Endothelial cell of hepatic sinusoid (primary cell): Measurements from ENCODE around the gene HSDL2.

ENCODE experiments used
- in situ Hi-C: cut with HindIII; loops from 2 replicates; pipeline ENCODE4 v1.10.0; 2017; ENCODE audit warnings: low sequenced_read_pairs

HSDL2 gene

DNA sequence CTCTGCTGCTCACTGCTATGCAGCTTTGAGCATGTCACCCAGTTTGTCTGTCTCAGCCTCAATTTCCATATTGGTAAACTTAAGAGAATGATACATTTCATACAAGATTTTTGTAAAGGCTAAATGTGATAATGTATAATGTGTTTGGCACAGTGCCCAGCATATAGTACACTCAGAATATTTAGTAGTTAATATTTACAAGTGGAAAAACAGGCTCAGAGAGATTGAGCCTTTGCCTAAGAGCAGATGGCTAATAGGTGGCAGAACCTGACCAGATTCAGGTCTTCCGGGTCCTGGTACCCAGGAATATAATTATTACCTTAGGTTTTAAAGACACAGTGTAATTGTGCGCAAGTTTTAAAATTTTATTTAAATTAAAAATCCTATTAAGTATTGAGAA is 59.9 kb downstream of the HSDL2 start:
- in situ Hi-C loops: no loop called here

DNA sequence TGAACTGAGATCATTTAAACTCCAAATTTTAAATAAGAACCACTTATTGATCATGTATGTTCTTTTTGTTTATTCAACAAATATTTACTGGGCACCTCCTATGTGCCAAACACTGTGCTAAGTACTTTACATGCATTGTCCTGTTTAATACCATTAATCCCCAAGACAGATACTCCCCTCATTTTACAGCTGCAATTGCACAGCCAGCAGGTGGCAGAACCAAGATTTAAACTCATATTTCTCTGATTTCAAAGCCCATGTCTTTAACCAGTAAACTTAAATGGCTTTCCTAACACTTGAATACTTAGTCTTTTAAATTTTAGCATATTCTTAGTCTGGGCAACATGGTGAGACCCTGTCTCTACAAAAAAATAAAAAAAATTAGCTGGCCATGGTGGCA is 63.3 kb downstream of the HSDL2 start:
- in situ Hi-C loops: no loop called here

DNA sequence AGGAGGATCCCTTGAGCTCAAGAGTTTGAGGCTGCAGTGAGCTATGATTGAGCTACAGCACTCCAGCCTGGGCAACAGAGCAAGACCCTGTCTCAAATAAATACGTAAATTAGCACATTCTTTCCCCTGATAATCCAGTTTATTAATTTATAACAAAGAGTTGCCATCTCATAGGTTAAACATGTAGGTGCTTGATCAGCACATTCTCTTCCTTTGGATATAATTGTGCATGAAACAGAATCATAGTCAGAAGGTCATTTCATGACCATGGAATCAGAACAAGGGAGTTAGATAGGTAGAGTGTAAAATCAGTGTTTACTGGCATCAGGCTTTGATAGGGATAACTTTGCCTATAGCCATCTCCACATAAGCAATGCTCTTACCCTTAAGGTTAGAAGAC is 63.7 kb downstream of the HSDL2 start:
- in situ Hi-C loops: no loop called here

DNA sequence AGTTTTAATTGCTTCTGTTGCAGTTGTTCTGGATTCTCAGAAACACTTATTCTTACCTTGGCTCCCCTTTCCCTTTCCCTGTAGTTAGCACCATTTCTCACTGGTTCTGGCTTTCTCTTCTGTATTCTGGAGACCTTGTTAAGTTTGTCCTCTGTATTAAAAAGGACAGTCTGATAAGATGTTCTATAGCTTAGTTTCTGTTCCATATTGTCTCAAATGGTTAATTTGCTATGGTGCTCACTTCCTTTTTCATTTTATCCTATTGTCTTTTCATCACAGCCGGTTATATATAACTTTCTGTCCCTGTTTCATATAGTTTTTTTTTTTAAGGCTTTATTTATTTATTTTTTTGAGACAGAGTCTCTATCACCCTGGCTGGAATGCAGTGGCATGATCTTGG is 65.3 kb downstream of the HSDL2 start:
- in situ Hi-C loops: no loop called here

DNA sequence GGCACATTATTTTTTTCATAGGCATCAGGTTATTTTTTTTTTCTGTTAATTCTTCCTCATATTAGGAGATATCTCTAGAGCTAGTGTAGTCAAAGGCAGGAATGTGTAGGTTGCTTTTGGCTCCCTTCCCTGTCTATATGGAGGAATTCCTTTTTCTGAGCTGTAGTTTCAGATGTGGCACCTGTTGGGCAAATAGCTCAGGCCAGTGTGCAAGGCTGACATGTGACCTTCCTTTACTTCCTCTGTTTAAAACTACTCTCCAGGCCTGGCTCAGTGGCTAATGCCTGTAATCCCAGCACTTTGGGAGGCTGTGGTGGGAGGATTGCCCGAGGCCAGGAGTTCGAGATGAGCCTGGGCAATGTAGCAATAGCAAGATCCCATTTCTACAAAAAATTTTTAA is 66.2 kb downstream of the HSDL2 start:
- in situ Hi-C loops: no loop called here

DNA sequence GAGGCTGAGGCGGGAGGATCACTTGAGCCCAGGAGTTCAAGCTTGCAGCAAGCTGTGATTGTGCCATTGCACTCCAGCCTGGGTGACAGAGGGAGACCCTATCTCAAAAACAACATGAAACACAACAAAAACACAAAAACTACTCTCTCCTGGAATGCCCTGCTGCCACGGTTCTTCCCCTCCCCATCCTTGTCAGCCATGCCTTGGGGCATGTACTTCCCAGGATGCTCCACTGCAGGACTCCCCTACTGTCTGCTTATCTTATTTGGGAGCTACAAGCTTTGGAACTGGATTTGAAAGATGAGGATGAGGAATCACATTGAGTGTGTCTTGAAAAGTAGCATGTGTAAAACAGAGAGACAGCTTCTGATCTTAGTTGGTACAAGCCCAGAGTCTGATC is 66.6 kb downstream of the HSDL2 start:
- in situ Hi-C loops: no loop called here

DNA sequence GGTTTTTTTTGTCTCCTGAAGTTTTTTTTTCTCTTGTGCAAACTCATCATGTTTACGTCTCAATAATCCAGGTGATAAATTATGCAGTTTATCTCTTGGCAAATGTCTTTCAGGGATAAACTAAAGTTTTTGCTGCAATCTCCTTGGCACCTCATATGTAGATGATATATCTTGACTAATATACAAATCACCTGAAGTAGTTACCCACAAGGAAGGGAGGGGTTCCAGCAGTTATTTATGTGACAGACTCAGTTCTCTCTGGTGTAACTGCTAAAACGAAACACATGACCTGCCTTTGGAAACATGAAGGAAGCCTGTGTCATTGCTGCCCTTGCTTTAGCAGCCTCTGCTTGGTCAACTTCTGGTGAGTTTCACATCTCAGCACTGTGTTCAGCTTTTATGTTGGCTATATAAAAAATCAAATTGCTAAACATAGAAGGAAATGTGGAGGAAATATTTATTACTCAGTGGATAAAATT is 67.4 kb downstream of the HSDL2 start:
- in situ Hi-C loops: no loop called here

DNA sequence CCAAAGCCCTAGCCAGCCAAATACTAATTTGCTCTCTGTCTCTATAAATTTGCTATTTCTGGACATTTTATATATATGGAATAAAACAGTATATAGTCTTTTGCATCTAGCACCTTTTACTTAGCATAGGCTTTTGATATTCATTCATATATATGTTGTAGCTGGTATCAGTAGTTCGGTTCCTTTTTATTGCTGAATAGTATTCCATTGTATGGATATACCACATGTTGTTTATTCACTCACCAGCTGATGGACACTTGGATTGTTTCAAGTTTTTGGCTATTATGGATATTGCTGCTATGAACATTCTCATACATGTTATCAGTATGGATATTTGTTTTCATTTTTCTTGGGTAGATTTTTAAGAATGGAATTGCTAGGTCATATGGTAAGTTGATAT is 82.9 kb downstream of the HSDL2 start:
- in situ Hi-C loops: no loop called here

DNA sequence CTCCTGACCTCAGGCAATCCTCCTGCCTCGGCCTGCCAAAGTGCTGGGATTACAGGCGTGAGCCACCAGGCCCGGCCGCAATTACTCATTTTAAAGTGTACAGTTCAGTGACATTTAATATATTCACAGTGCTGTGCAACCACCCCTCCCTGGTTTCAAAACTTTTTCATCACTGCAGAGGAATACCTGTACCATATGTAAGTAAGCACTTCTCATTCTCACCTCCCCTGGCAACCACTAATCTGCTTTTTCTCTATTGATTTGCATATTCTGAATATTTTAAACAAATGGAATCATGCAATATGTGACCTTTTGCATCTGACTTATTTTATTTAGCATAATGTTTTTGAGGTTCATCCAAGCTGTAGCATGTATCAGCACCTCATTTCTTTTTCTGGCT is 85.4 kb downstream of the HSDL2 start:
- in situ Hi-C loops: no loop called here

DNA sequence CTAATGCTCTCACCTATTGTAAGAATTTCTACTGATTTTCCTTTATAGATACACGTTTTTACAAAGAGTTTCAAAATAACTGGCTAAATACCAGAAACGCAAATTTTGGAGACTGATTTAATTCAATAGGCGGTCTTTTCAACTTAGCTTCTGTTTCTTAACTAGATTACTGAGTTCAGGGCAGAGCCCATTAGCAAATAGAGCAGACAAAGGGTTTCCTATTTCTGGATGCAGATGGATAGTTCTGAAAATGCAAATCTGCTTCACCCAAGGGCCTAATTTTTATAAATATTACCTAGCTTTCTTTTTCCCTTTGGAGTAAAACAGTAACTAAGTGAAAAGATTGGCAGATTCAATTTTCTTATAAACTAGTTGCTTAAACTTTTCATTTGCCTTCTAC is 93.1 kb downstream of the HSDL2 start:
- in situ Hi-C loops: no loop called here

DNA sequence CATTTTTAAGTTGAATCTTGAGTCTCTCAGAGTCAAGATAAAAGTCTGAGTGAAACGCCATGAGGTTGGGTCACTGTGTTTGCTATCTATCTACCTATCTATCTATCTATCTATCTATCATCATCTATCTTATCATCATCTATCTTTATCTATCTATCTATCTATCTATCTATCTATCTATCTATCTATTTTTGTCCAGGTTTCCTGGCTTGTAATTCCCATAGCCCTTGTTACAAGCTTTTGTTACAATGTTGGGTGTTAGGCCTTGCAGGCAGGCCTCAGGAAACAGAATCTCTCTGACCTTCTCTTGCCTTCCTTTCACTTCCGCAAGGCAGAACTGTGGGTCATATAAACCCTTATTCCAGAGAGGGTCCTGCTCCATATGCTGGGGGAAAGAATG is 94.1 kb downstream of the HSDL2 start:
- in situ Hi-C loops: no loop called here

DNA sequence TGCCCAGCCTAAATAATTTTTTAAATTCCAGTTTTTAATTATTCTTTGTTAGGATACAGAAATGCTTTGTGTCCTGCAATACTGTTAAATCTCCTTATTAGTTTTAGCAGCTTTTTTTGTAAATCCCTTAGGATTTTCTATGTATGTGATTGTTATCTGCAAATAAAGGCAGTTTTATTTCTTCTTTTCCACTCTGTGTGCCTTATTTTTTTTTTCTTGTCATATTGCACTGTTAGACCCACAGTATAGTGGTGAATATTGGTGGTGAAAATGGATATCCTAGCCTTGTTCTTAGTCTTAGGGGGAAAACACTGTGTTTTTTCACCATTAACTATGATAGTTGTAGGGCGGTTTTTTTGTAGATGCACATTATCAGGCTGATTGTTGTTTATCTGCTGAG is 95.4 kb downstream of the HSDL2 start:
- in situ Hi-C loops: no loop called here

DNA sequence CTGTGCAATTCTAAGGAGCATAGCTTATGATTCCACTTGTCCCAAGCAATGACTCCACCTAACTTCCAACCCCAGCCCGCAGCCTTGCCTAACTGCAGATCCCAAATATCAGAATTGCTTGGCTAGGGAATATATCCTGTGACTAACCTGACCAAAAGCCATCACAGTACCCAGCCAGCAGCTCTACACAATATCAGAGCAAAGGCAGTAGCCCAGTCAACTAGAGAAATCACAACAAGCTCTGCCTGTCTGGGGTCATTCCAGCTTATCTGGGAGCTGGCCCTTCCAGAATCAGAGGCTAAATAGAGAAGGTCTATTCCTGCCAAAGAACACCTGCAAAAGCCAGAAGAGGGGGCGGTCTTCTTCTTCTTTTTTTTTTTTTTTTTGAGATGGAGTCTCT is 97.4 kb downstream of the HSDL2 start:
- in situ Hi-C loops: no loop called here

DNA sequence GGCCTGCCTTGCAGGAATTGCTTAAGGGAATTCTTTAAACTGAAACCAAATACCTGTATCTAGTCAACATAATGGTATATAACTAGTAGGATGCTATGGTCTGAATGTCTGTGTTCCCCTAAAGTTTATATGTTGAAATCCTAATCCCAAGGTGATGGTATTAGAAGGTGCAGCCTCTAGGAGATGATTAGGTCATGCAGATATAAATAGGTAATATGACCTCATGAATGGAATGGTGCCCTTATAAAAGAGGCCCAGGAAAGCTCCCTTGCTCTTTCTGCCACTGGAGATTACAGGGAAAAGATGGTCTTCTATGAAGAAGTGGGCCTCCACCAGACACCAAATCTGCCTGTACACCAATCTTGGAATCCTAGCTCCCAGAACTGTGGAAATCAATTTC is 99.3 kb downstream of the HSDL2 start:
- in situ Hi-C loops: no loop called here

DNA sequence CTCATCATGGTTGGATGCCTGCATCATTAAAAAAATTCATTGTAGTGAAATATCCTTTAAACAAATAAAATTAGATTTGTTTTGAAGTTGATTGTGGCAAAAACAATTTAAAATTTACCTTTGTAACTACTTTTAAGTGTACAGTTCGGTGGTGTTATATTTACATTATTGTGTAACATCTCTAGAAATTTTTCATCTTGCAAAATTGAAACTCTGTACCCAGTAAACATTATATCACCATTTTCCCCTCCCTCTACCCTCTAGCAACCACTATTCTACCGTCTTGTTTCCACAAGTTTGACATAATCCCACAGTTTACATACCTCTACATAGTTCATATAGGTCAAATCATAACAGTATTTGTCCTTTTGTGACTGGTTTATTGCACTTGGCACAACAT is 104.7 kb downstream of the HSDL2 start:
- in situ Hi-C loops: no loop called here

DNA sequence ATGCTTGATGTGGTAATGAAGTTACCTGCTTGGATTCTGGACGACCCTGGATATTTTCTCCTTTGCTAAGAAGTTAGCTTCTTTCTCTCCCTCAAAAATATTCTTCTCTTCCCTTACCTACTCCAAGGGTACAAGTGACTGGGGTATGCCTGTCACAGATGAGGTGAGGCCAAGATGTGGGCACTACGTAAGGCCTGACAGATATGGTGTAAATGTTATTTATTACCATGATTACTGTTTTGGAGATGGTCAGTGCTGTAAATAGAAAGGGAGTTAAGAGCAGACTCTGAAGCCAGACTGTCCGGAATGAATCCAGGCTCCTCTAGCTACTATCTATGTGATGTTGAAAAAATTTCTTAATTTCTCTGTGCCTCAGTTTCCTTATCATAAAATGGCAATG is 105.7 kb downstream of the HSDL2 start:
- in situ Hi-C loops: no loop called here

DNA sequence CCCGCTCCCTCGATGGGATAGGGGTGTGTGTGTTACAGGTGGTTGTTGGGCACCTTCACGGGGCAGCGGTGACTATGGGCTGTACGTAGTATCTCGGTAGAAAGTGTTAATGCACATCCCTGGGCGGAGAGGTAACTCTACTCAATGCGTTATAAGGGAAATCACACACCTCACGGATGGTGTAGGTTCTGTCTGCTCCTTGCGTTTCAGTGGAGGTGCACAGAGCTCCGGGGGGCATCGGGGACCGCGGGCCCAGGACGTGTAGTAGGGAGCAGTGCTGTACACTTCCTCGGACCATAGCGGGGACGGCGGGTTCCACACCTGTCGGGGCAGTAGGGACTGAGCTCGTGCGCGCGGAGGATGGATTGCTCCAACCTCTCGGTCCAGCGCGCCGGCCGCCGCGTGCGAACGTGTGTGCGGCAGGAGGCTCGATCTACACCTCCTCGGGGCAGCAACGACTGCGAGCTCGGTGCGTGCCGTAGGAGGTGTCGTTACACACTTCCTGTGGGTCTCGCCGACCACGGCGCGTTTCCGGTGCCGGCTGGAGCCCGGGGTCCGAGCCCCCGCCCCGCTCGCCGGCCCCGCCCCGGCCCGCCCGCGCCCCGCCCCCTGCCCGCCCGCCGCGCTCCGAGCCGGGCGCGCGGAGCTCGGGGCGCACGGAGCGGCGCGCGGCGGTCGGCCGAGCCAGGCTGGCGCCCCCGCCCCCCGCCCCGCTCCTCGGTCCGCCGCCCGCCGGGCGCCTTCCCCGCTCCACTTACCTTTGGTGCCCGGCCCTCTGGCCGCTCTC is 106.5 kb downstream of the HSDL2 start, which contains the start of gene KIAA1958:
Gene KIAA1958 (plus strand): TSS at position 607 of the 787 bp plus-strand sequence. CDS start 87,254 bp downstream, outside the sequence.
- in situ Hi-C loops: no loop called here

DNA sequence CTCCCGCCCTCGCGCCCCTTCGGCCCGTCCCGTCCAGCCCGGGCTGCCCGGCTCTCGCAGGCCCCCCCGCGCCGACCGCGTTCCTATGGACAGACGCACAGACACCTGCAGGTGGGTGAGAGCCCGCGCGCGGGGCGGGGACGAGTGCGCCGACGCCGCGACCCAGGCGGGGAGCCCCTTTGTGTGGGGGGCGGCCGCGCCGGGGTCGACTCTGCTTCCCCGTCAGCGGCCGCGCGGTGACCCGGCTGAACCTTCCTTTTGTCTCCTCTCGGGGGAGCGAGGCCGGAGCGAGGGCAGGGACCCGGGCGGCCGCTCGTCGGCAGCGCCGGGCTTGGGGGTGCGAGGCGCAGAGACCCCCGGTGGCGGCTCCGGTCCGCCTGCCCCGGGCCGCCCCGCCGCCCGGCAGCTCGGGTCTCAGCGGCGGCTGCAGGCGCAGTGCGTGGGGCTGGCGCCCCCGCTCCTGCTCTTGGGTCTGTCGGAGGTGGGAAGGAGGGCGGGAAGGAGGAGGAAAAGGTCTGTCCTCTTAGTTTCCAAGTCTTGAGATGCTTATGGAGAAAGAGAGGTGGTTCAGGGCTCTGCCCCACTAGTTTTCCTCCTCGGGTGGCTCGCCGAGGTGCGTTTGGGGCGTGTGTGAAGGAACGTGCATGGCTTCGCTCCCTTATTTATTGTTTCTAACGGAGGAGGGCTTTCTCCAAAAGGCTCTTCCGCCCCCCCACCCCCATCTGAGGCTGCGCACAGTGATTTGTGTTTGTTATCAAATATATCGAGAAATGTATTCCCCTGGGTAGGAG is 107.3 kb downstream of the HSDL2 start:
- in situ Hi-C loops: no loop called here

DNA sequence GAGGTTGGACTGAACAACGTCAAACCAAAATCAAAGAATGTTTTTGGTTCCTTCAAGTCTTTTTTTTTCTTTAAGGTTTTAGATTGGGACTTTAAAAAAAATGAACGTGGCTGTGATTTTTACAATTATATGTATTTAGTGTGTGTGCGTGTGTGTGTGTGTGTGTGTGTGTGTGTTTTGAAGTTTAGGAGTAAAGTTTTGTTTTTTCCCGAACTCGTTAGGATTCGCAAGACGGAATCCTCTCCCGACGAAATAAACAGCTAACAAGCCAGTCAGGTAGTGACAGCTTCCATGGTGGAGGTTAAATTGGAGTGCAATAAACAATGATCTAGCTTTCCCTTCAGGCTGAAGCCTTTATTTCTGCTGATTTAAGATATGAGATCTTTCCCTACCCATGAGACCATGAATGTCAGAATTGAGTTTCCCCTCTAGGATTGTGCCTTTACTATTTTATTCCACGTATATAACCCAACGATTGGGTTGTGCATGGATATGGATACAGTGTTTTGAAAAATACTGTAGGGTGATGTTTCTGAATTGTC is 108.0 kb downstream of the HSDL2 start:
- in situ Hi-C loops: no loop called here

DNA sequence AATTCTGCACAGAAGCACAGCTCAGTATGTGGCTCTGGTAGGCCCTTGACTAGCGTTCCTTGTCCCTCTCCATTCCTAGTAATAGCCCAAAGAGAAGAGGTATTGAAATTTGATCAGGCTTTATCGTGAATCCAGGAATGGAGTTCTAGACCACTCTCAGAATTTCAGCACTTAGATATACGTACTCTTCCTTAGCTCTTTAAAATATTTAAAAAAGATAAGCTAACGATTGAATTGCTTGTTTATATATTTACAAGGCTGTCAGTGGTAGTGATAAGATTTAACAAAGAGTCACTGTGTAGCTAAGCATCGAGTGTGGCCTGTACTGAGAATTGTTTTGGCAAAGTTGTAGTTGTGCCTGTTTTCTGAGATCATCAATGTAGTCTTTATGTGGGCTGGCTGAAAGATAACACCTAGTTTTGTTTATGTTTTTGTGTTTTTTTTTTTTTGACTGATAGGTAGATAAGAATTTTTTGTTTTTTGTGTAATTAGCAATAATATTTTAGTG is 109.2 kb downstream of the HSDL2 start:
- in situ Hi-C loops: no loop called here

DNA sequence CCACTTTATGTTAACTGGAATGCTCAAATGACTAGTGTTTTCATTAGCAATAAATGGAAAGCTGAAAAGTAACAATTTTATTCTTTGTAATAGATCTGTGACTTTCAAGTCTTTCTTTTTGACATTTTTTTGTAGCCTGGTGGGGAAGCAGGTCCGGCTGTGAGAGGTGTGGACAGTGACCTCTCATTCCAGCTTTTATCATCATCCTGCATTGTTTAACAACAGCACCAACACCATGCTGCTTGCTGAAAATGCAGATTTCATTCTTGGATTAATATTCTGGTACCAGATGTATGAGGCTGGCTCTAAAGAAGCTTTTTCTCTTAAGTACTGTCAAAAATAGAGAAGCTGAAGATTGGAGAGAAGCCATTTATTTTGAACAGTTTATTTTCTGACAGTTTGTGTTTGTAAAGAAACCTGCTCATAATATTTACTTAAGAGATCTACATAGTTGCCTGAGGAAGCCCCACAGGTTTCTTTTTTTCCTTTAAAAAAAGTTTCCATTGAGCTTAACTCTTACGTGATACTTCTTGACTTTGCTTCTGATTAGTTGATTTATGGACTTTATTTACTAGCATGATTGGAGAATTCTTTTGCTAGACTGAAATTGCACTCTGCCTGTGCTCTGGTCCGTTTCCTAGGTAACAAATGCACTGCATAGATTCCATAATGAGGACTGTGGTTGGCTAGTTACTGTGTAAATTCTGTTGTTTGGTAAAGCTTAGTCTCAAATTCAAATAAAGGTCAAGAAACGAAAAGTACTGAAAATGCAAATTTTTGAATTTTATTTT is 110.2 kb downstream of the HSDL2 start:
- in situ Hi-C loops: no loop called here
